Astrocyte (in vitro differentiated cells and primary cell): ENCODE measurements around the gene G2E3.
"Not testable (repeated sequence)": the region's sequence is repeated elsewhere in the genome, so short reads cannot be mapped to it uniquely, and the experiment has no call there.

Source experiments
- CTCF ChIP-seq: IDR thresholded peaks from 2 replicates; pipeline ENCODE4 v1.5.1; 2011; ENCODE audit warnings: low read depth, mild to moderate bottlenecking, inconsistent platforms, low read length, moderate library complexity; ENCODE audit not compliant: insufficient read depth
- EZH2 ChIP-seq: IDR thresholded peaks from 2 replicates; pipeline ENCODE4 v1.6.1; 2012; ENCODE audit warnings: mild to moderate bottlenecking, low read length, inconsistent platforms; ENCODE audit not compliant: insufficient read depth

- TF ChIP-seq CTCF, EZH2: not testable (repeated sequence)
These were observed 45.7 kb downstream of the G2E3 start for GRCh38 chr14:30604696-30605095.
